SK-N-MC (cell line): ENCODE results near the gene GRAP2.

Source experiments
- DNase-seq: peaks from one replicate; pipeline ENCODE4 v3.0.0-alpha.2; 2011; ENCODE audit warnings: low read depth, low spot score
- H3K27ac ChIP-seq: fragments of 200-600 bp; sonication (generic); 2 replicates; pipeline ENCODE4 v1.5.1; 2016; ENCODE audit warnings: mixed run types
- H3K36me3 ChIP-seq: fragments of 200-600 bp; sonication (generic); 2 replicates; pipeline ENCODE4 v1.6.1; 2017; ENCODE audit warnings: antibody characterized with exemption, low read length, mixed read lengths; ENCODE audit not compliant: insufficient read depth
- H3K4me3 ChIP-seq: fragments of 200-600 bp; sonication (generic); 2 replicates; pipeline ENCODE4 v1.5.1; 2016
- H3K9ac ChIP-seq: fragments of 200-600 bp; sonication (generic); 2 replicates; pipeline ENCODE4 v1.8.0; 2017; ENCODE audit warnings: mixed run types, mixed read lengths; ENCODE audit not compliant: insufficient read length
- H3K9me3 ChIP-seq: fragments of 200-600 bp; sonication (generic); 2 replicates; pipeline ENCODE4 v1.6.1; 2017; ENCODE audit warnings: low read depth, mild to moderate bottlenecking, antibody characterized with exemption, low read length, moderate library complexity, mixed read lengths
- EZH2 ChIP-seq: fragments of 200-600 bp; sonication (generic); IDR thresholded peaks from one replicate; pipeline ENCODE4 v1.6.1; 2017; ENCODE audit warnings: antibody characterized with exemption
- FOXP2 ChIP-seq: optimal IDR thresholded peaks from 2 replicates; pipeline ENCODE3; 2011; ENCODE audit warnings: mild to moderate bottlenecking, moderate library complexity; ENCODE audit not compliant: insufficient read depth; ENCODE audit errors: extremely low read length, control extremely low read depth
- POLR2AphosphoS5 ChIP-seq: IDR thresholded peaks from 2 replicates; pipeline ENCODE4 v1.6.1; 2012; ENCODE audit warnings: mild to moderate bottlenecking, low read depth, low read length, borderline replicate concordance

Gene GRAP2

DNA sequence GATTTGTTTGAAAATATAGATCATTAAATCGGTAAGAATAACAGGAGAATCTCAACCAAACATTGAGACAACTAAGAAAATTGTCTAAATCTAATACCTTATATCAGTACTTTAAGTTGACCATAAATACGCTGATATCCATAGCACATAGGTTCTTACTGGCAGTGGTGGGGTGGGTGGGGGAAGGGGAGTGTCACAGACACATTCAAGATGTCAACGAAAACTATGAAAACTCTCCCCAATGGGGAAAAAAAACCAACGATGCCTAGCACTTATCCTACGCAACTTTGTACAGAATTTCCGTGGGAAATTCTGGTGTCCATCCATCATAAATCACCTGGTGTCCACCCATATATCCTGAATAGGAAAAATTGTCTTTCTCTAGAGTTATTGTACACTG is 6.2 kb downstream of the GRAP2 start:
- H3K36me3 ChIP-seq: no peaks in the 10 kb centered on the region
- no peak overlapping the region for H3K27ac ChIP-seq
- H3K9ac ChIP-seq: no peak overlapping the region
- H3K4me3 ChIP-seq: no peak overlapping the region
- DNase-seq: no peak
- TF ChIP-seq FOXP2: no peak
- no peak for TF ChIP-seq POLR2AphosphoS5
- no peak for TF ChIP-seq EZH2
- no peaks in the 10 kb centered on the region for H3K9me3 ChIP-seq

DNA sequence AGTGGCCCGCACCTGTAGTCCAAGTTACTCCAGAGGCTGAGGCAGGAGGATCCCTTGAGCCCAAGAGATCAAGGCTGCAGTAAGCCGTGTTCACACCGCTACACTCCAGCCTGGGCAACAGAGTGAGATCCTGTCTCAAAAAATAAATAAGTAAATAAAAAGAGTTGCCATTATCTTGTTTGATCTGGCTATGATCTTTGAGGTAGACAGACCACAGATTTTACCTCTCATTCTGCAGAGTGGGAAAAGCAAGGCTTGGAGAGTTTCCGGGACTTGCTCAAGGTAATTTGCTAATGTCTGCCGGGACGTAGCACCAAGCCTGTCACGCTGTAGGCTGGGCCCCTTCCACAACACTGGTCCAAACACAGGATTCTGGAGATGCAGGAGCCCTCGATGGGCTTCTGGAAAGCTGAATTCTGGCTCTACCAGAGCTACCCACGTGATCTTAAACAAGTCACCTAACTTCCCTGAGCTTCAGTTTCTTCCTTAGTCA is 6.8 kb downstream of the GRAP2 start:
- H3K9me3 ChIP-seq: no peaks in the 10 kb centered on the region
- DNase-seq: no peak
- H3K27ac ChIP-seq: no peak overlapping the region
- no peak overlapping the region for H3K4me3 ChIP-seq
- no peak overlapping the region for H3K9ac ChIP-seq
- no peaks in the 10 kb centered on the region for H3K36me3 ChIP-seq
- no peak for TF ChIP-seq POLR2AphosphoS5
- TF ChIP-seq EZH2: no peak
- no peak for TF ChIP-seq FOXP2

DNA sequence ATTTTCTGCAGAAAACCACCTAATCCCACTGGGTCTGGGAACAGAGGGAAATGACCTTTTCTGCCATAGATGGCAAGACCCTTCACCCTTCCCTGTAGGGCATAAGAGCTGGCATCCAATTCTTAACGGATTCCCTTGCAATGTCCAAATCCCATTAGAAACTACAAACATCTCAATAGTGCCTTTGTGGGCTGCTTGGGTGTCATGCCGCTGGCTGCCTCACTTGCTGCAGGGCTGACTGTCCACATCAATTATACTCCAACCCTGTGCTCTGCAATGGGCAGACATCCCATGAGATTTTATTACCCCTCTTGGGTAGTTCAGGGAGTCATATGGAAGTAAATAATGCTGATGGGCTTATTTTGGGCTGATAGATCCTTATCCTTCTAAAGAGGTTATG is 7.3 kb downstream of the GRAP2 start:
- no peak overlapping the region for H3K27ac ChIP-seq
- DNase-seq: no peak
- TF ChIP-seq EZH2 (no peak), FOXP2 (no peak), POLR2AphosphoS5 (no peak)
- no peak overlapping the region for H3K4me3 ChIP-seq
- no peaks in the 10 kb centered on the region for H3K9me3 ChIP-seq
- no peak overlapping the region for H3K9ac ChIP-seq
- no peaks in the 10 kb centered on the region for H3K36me3 ChIP-seq

DNA sequence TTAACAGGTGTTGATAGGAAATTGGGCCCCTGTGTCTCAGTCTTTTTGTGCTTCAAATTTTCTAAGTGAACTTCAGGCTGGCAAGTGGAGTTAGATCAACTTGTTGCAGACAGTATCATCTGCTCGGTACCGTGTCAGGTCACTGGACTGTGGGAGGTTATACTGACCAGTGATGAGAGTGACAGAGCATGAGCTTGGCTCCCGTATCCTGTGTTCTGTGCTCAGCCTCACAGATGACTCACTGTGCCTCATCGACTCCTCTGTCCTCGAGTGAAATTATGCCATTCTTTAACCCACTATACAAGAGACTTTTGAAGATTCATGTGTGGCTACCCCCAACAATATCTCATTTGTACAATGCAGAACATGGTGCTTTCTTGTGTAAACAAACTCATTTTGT is 7.9 kb downstream of the GRAP2 start:
- TF ChIP-seq POLR2AphosphoS5 (no peak), FOXP2 (no peak), EZH2 (no peak)
- no peaks in the 10 kb centered on the region for H3K36me3 ChIP-seq
- H3K4me3 ChIP-seq: no peak overlapping the region

DNA sequence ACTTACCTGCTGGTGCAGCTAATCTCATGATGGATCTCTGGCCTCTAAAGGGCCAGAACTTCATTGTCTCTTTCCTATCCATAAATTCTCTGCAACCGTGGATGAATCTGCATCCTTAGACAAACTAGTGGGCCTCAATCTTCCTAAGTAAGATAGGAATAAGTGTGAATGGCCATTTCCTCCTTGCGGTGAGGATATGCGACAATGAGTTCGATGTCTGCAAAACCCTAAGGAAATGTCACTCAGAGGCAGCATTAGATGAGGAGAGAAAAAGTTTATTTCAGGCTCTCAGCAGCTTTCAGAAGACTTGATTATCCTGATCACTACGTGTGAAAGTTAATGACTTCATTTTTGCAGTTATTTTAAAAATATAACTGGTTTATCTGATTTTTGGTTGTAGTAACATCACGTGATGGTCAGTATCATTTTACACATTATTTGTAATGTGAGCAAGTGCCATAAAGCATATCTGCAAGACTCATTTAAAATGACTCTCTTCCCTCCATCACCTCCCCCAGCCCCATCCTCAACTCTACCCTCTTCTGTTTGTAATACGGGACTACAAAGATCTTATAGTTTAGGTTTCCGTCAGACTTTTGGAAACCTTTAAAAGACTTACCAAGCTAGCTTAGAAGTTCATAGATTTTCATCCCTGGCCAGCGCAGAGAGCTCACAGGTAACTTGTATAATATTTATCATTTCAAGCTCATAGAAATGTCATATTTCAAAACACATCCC is 10.2 kb downstream of the GRAP2 start:
- no peak for TF ChIP-seq POLR2AphosphoS5
- TF ChIP-seq FOXP2: no peak
- no peak for TF ChIP-seq EZH2
- Histone ChIP-seq H3K4me3 (no peak overlapping the region), H3K9ac (no peak overlapping the region), H3K36me3 (no peaks in the 10 kb centered on the region), H3K9me3 (no peaks in the 10 kb centered on the region), H3K27ac (no peak overlapping the region)
- no peak for DNase-seq

More for the DNA sequence above, 7.9 kb downstream of the GRAP2 start:
- H3K9me3 ChIP-seq: no peaks in the 10 kb centered on the region
- H3K9ac ChIP-seq: no peak overlapping the region
- DNase-seq: no peak
- no peak overlapping the region for H3K27ac ChIP-seq

DNA sequence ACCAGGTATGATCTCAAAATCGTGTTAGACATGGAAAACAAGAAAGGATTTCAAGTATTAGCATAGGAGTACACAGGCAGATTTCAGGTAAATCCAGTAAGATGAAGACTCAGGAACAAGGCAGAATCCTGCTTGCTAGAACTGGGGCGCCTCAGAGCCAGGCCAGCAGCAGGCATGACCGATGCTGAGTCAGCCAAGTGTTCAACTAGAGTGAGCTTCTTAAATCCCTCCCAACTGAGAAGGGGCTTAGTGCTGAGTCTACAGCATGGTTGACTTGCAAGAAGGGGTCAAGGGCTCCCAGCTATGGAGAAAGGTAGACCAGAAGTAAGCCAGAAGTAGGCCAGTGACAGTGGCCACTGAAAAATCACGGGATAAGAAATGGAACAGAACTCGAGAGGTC is 12.4 kb downstream of the GRAP2 start:
- H3K27ac ChIP-seq: no peak overlapping the region

DNA sequence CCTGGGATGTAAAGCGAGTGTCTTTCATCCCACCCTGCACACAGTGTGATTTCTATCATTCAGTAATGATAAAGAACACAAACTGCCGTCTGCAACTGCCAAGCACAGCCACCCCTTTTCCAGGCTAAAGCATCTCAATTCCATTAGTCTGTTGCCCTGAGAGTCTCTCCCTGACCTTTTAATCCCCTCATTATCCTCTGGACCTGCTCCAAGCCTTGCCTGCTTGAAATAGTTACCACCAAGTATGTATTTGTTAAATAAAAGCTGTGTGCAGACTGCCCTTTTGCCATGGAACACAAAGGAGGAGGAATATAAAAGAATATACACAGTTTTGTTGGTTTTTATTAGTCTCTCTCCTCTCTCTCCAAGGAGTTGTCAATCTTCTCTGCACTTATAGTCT is 13.0 kb downstream of the GRAP2 start:
- Histone ChIP-seq H3K9me3 (no peaks in the 10 kb centered on the region), H3K4me3 (no peak overlapping the region), H3K27ac (no peak overlapping the region), H3K9ac (no peak overlapping the region), H3K36me3 (no peaks in the 10 kb centered on the region)
- no peak for TF ChIP-seq FOXP2
- no peak for TF ChIP-seq POLR2AphosphoS5
- no peak for TF ChIP-seq EZH2
- no peak for DNase-seq

More for the DNA sequence above, 12.4 kb downstream of the GRAP2 start:
- DNase-seq: no peak
- H3K9ac ChIP-seq: no peak overlapping the region
- H3K9me3 ChIP-seq: no peaks in the 10 kb centered on the region
- TF ChIP-seq FOXP2: no peak
- no peak for TF ChIP-seq POLR2AphosphoS5
- no peak for TF ChIP-seq EZH2
- no peaks in the 10 kb centered on the region for H3K36me3 ChIP-seq
- H3K4me3 ChIP-seq: no peak overlapping the region

DNA sequence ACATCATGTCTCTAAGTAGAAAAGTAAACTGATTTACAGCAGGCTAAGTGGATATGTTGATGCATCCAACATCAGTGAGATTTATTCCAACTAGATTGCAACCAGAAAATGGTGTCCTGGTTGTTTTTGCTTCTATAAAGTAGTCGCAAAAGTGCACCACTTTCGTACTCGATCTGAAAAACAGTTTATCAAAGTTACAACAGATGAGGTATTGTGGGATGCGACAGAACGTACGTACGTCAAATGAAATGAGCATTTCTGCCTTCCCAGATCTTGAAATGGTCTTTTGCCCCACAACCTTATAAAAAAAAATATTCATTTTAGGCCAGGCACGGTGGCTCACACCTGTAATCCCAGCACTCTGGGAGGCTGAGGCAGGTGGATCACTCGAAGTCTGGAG is 13.7 kb downstream of the GRAP2 start:
- Histone ChIP-seq H3K9me3 (no peaks in the 10 kb centered on the region), H3K4me3 (no peak overlapping the region), H3K36me3 (no peaks in the 10 kb centered on the region), H3K9ac (no peak overlapping the region), H3K27ac (no peak overlapping the region)
- DNase-seq: no peak
- no peak for TF ChIP-seq EZH2
- no peak for TF ChIP-seq FOXP2
- TF ChIP-seq POLR2AphosphoS5: no peak

DNA sequence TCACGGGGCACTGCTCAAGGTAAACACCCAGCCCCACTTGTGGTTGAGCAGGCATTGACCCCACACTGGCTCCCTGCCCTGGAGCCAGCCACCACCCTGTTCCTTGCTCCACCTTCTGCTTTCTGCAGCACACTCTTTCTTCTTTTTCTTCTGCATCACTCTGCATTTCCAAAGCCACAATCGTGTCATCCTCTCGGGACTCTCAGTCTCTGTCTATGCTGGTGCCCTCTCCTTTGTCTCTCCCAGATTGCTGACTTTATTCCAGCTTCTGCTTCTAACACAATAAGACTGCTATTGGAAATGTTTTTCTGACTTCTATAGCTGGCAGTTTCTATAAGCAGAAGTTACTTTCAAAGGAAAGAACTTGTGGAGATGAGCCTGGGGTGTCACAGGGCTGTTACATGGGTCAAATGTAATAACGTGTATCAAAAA is 14.4 kb downstream of the GRAP2 start:
- no peak for DNase-seq
- H3K9ac ChIP-seq: no peak overlapping the region
- no peaks in the 10 kb centered on the region for H3K9me3 ChIP-seq
- H3K4me3 ChIP-seq: no peak overlapping the region
- H3K36me3 ChIP-seq: no peaks in the 10 kb centered on the region
- TF ChIP-seq EZH2 (no peak), FOXP2 (no peak), POLR2AphosphoS5 (no peak)
- H3K27ac ChIP-seq: no peak overlapping the region
